ENCODE measurements around the gene ZNF543.

DNA sequence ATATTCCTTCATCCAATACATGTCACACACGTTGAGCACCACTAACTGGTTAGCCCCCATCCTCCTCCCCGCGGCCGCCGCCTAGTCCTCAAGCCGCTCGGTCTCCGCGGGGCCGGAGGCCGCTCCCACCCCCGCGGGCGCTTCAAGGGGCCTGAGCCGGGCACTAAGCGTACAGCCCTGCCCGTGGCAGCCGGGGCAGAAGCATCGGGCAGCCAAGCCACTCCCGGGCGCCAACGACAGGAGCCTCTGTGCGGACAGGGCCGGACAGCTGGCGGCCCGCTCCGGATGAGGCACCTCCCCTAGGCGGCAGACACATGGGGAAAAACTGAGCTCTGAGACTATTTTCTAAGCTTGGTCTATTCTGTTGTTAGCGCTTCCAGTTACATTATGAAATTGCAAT lies 2.8 kb upstream of the ZNF543 start:
- no peak for TF ChIP-seq POLR2A (IDR thresholded peaks at IDR 0.05; ENCODE audit: insufficient read depth in 1 of 2, low read depth in 2 of 2, low read length in 2 of 2)
- TF ChIP-seq, protein P1, sequence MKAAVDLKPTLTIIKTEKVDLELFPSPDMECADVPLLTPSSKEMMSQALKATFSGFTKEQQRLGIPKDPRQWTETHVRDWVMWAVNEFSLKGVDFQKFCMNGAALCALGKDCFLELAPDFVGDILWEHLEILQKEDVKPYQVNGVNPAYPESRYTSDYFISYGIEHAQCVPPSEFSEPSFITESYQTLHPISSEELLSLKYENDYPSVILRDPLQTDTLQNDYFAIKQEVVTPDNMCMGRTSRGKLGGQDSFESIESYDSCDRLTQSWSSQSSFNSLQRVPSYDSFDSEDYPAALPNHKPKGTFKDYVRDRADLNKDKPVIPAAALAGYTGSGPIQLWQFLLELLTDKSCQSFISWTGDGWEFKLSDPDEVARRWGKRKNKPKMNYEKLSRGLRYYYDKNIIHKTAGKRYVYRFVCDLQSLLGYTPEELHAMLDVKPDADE (CRISPR knock-in tag; IDR thresholded peaks at IDR 0.05) = no peak
- TF ChIP-seq, protein P2, sequence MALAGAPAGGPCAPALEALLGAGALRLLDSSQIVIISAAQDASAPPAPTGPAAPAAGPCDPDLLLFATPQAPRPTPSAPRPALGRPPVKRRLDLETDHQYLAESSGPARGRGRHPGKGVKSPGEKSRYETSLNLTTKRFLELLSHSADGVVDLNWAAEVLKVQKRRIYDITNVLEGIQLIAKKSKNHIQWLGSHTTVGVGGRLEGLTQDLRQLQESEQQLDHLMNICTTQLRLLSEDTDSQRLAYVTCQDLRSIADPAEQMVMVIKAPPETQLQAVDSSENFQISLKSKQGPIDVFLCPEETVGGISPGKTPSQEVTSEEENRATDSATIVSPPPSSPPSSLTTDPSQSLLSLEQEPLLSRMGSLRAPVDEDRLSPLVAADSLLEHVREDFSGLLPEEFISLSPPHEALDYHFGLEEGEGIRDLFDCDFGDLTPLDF (CRISPR knock-in tag; IDR thresholded peaks at IDR 0.05) = no peak
